Measurements from ENCODE around the gene CEP57L1. TPM values are rescaled to one million over a fixed set of nuclear protein-coding genes. Genes with fewer than 3 reads are reported as not detected.

The CEP57L1 gene
- total and polyA plus RNA-seq, 2 experiments from 2014 or later: 17.1 to 20.2 TPM

Small RNAs within 50 kb of the gene (small RNA-seq; reads per million reads assigned to genes)
- not detected for gene RNU6-653P (ENCODE audit: low replicate concordance)

Other genes starting within 250 kb of the CEP57L1 start
- gene ARMC2, start 247.1 kb upstream of the CEP57L1 start, total RNA-seq (2014; rRNA removed; shearing (Covaris generic)): 2.7 and 4.0 TPM in 2 replicates
- 3.0 and 4.4 TPM in 2 replicates for gene ARMC2, start 247.1 kb upstream of the CEP57L1 start, polyA plus RNA-seq (2016; fragmentation: Nextera tagmentation; extraction: Ambion mirVana)
- gene SESN1, start 661 bp upstream of the CEP57L1 start, total RNA-seq (2014; rRNA removed; shearing (Covaris generic)): 36.2 and 36.4 TPM in 2 replicates
- 19.8 and 26.2 TPM in 2 replicates for gene SESN1, start 661 bp upstream of the CEP57L1 start, polyA plus RNA-seq (2016; fragmentation: Nextera tagmentation; extraction: Ambion mirVana)

Measured in GM23338 (cell line).